GF-D8 (cell line): ENCODE data around the gene EBLN2.

Experiments
- DNase-seq: peaks from one replicate; lab custom pipeline; 2025; lab: John Stamatoyannopoulos, UW

EBLN2 gene

GRCh38 chr3:73107215-73107614 is 45.8 kb downstream of the EBLN2 start:
- DNase-seq, result no peak

GRCh38 chr3:73107676-73108187 is 46.3 kb downstream of the EBLN2 start:
- DNase-seq, result no peak

GRCh38 chr3:73108750-73109149 is 47.3 kb downstream of the EBLN2 start:
- no peak for DNase-seq

- DNase-seq, result no peak
Observed at GRCh38 chr3:73110530-73110929, 49.1 kb downstream of the EBLN2 start.
